HG03354 (cell line): Measurements from ENCODE around the gene SPAG9.
A peak's percentile ranks its signal among the peaks of the same experiment; 100 is the strongest.
"Not testable (repeated sequence)": the region's sequence is repeated elsewhere in the genome, so short reads cannot be mapped to it uniquely, and the experiment has no call there.

ENCODE experiments used
- ATAC-seq: cut with Tn5 transposase; IDR thresholded peaks from one replicate; pipeline ENCODE4 v1.9.1; 2021; ENCODE audit warnings: mild to moderate bottlenecking; ENCODE audit not compliant: unreplicated experiment, poor library complexity, severe bottlenecking

SPAG9 gene

DNA sequence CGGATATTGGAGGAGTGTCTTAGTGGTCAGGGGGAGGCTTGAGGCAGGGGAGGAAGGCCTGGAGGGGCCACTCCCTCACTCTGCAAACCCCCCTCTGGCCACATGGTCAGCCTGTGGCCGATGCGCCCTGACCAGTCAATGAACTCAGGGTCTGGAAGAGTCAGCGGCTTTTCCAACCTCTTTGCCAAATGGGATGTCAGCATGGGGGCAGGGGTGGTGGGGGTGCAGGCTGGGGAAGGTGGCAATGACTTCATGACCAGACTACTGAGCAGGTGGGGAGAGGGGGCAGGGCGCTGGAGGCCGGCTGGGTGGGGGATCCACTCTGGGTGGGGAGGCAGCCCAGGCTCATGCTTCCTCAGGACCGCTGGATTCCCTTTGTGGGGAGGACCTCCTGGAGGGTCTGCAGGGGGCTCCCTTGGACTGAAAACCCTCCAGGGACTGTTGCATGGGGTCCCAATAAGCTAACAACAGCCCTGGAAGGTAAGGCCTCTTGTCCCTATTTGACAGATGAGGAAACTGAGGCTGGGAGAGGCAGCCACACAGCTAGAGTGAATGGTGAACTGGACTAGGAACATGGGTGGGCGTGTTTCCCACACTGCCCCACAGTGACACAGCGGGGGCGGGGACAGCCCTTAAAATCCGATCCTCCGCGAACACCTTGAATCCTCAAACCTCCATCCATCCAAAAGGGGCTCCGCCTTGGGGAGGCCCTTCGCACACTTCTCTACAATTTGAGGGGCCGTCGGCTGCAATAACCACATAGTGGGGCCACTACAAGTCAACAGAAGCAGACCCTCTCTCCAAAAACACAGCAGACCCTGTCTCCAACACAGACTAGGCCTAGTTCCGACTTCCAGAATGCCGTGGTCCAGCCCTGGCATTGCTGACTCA, 173.5 kb downstream of the SPAG9 start:
- ATAC-seq, result no peak

DNA sequence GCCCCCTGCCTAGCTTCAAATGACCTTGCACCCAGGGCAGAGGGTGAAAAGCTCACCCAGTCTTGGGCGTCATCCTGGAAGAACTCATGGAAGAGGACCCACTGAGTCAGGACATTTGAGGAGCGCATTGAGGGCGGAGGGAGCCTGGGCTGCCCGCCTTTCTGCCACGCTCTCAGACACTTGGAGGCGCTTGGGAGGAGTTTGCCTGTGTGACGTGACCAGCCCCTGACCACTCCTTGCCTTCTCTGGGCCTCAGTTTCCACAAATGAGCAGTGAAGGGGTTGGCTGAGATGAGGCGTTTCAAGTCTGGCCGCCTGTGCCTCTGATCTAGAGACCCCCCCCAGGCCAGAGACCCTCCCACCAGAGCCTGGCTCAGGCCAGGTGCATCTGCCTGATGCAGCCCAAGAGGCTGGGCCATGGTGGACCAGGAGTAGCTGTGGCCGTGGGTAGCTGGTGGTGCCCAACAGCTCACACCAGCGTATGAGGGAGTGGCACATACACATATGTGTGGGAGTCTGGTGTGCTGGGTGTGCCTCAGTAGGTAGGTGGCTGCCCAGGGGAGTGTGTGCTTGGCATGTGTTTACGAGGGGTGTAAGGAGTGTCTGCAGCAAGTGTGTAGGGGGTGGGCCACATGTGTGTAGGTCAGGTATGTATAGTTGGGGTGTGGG, 174.3 kb downstream of the SPAG9 start:
- no peak for ATAC-seq

DNA sequence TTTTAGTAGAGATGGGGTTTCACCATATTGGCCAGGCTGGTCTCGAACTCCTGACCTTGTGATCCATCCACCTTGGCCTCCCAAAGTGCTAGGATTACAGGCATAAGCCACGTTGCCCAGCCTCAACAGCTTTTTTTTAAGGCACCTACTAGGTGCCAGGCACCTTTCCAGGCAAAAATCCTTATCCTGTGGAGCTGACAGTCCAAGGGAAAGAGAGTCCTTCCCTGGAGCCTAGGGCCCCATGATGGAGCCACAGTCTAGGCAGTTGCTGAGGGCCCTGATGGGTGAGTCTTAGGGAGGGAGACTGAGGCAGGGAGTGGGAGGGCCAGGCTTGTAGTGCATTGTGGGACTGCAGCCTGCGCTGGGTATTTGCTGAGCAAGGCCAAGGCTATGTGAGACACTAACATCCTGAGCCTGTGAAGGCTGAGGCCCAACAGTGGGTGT, 174.9 kb downstream of the SPAG9 start:
- no peak for ATAC-seq

DNA sequence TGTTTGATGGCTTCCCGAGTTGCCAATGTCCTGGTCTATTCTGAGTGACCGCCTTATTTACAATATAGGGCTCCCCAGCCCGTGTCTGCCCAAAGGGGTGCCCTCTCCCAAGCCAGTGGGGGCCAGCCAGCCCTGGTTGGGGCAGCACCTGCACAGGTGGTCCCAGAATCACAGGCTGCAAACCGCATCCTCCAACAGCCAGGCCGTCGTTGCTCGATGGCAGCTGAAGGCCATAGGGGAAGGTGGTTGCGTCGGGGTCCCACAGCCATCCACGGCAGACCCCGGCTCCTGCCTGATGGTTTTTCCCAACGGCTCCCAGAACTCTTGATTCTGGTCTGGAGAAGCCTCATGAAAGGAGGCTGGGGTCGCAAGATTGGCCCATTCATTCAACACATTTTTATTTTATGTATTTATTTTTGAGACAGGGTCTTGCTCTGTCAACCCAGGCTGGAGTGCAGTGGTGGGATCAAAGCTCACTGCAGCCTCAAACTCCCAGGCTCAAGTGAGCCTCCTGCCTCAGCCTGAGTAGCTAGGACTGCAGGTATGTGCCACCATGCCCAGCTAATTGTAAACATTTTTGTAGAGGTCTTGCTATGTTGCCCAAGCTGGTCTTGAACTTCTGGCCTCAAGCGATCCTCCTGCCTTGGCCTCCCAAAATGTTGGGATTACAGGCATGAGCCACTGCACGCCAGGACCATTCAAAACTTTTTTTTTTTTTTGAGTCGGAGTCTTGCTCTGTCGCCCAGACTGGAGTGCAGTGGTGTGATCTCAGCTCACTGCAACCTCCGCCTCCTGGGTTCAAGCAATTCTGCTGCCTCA, 175.6 kb downstream of the SPAG9 start:
- ATAC-seq, result no peak

- ATAC-seq, result peak; percentile 45
Measured at GRCh38 chr17:50944054-50944901, 176.4 kb downstream of the SPAG9 start.

DNA sequence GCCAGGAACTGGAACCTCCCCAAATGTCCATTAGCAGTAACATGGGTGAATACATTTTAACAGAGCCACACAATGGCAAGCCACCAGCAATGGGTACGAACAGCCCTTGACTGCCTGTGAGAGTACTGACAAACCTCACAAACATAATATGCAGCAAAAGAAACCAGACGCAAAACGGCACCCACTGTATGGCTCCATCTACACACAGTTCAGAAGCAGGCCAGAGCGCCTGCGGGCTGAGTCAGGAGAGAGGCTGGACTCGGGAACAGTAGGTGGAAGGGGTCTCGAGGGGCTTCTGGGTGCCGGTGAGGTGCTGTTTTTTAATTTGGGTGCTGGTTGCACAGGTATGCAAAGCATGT, 177.1 kb downstream of the SPAG9 start:
- ATAC-seq, result no peak

- not testable (repeated sequence) for ATAC-seq
Measured at GRCh38 chr17:50941676-50942048, 179.0 kb downstream of the SPAG9 start.

- ATAC-seq, result no peak
Measured at GRCh38 chr17:50939795-50940684, 180.6 kb downstream of the SPAG9 start.

DNA sequence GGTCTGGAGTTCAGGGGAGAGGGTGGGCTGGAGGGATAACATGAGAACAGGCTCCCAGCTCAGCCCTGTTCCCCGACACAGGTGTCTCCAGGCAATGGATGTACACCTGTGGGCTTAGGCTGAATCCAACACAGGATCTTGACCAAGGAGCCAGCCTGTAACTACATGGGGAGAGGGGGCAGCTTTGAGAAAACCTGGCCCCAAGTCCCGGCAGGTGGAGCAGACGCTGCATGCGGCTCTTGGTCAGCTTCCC, 181.2 kb downstream of the SPAG9 start:
- ATAC-seq, result no peak

DNA sequence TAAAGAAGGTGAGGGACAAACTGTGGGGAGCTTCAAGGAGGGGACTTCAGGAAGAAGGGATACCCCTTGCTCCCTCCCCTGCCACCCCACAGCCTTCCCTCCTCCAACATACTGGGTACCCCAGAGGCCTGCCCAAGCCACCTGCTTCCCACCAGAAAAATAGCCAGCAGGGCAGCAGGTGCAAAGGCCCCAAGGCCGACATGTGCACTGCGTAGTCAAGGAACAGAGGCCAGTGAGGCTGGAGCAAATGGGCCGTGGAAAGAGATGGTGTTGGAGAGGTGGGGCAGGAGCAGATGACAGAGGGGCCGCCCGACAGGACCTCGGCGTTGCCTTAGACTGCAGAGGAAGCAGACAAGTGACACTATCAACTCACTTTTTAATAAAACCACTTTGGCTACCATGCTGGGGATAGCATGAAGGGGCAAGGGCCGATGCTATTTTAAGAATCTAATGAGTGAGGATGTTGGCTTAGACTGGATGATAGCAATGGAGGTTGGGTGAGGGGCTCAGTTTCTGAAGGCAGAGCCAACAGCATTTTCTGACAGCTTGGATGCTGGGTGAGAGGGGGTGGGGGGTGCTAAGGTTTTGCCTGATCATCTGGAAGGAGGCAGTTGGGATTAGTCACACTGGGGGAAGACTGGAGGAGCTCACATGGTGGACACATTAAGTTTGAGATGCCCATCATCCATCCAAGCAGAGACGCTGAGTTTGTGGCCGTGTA, 181.7 kb downstream of the SPAG9 start:
- ATAC-seq, result no peak

- no peak for ATAC-seq
Measured at GRCh38 chr17:50935996-50936266, 184.7 kb downstream of the SPAG9 start.

DNA sequence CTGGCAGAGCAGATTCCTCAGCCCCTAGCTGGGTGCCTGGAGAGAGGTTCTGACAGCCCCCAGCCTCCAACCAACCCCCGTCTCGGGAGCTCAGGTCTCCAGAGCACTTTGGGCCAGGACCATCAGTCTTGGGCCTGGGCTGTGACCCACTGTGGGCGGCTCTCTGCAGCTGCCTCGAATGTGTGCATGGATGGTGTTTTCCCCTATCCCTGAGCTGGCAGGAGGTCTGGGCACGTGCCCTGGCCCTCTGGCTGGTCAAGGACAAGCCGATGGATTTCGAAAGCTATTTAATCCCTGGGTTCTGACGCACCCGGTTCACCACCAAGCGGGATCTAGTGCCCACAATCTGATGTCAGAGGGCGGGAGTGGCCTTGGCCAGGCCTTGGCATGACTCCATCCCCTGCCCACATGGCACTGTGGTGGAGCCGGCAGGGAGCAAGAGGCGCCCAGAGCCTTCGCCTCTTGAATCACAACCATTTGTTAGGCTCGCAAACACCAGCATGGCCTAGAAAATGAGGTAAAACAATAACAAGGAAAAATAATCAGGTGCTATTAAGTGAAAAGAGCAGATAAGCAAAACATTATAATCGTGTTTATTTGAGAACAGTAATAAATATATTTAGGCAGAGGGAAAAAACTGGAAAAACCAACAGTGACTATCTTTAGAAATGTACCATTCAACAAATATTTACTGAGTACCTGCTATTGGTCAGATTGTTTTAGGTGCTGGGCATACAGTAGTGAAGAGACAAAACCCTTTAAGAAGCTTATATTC, 185.3 kb downstream of the SPAG9 start:
- ATAC-seq, result no peak

GRCh38 chr17:50934672-50935220, 185.9 kb downstream of the SPAG9 start:
- ATAC-seq, result no peak

GRCh38 chr17:50934161-50934560, 186.5 kb downstream of the SPAG9 start:
- ATAC-seq, result no peak

GRCh38 chr17:50931144-50931908, 189.3 kb downstream of the SPAG9 start:
- ATAC-seq, result peak; percentile 70

- ATAC-seq, result no peak
Measured at GRCh38 chr17:50928646-50929045, 192.0 kb downstream of the SPAG9 start.

GRCh38 chr17:50927287-50927686, 193.4 kb downstream of the SPAG9 start:
- ATAC-seq, result no peak
